H9 (cell line): ENCODE data around the gene THBS2. TPM values are rescaled to one million over a fixed set of nuclear protein-coding genes. Genes with fewer than 3 reads are reported as not detected.

Experiments
- DNase-seq: peaks from one replicate; pipeline ENCODE4 v3.0.0-alpha.2; 2017
- H2AFZ ChIP-seq: one replicate; pipeline ENCODE4 v1.6.1; 2013; ENCODE audit warnings: mild to moderate bottlenecking, low read length, control low read depth, moderate library complexity
- H2AK5ac ChIP-seq: 2 replicates; pipeline ENCODE4 v1.6.1; 2013; ENCODE audit warnings: low read length, control low read depth, mixed read lengths; ENCODE audit not compliant: insufficient read length
- H2BK120ac ChIP-seq: one replicate; pipeline ENCODE4 v1.6.1; 2013; ENCODE audit warnings: low read depth, mild to moderate bottlenecking, low read length, control low read depth, inconsistent platforms; ENCODE audit not compliant: poor library complexity, severe bottlenecking
- H2BK12ac ChIP-seq: 2 replicates; pipeline ENCODE4 v1.6.1; 2013; ENCODE audit warnings: low read length, control low read depth, mixed read lengths, low read depth; ENCODE audit not compliant: insufficient read length
- H2BK15ac ChIP-seq: 2 replicates; pipeline ENCODE4 v1.6.1; 2013; ENCODE audit warnings: low read depth, low read length, control low read depth
- H2BK20ac ChIP-seq: one replicate; pipeline ENCODE4 v1.6.1; 2013; ENCODE audit warnings: low read depth, mild to moderate bottlenecking, low read length, control low read depth, inconsistent platforms; ENCODE audit not compliant: poor library complexity, severe bottlenecking
- H2BK5ac ChIP-seq: 2 replicates; pipeline ENCODE4 v1.6.1; 2013; ENCODE audit warnings: low read length, control low read depth, mixed read lengths; ENCODE audit not compliant: insufficient read length
- H3K14ac ChIP-seq: 2 replicates; pipeline ENCODE4 v1.6.1; 2013; ENCODE audit warnings: low read length, control low read depth; ENCODE audit not compliant: insufficient read depth
- H3K18ac ChIP-seq: 2 replicates; pipeline ENCODE4 v1.6.1; 2013; ENCODE audit warnings: low read depth, mild to moderate bottlenecking, mixed read lengths, low read length, control low read depth; ENCODE audit not compliant: insufficient read length
- H3K23ac ChIP-seq: 2 replicates; pipeline ENCODE4 v1.6.1; 2013; ENCODE audit warnings: low read length, control low read depth, mixed read lengths, low read depth; ENCODE audit not compliant: insufficient read length
- H3K23me2 ChIP-seq: 2 replicates; pipeline ENCODE4 v1.6.1; 2013; ENCODE audit warnings: low read depth, mild to moderate bottlenecking, mixed read lengths, low read length, control low read depth; ENCODE audit not compliant: insufficient read length, poor library complexity, severe bottlenecking
- H3K27ac ChIP-seq: 2 replicates; pipeline ENCODE4 v1.5.1; 2013; ENCODE audit warnings: low read length, control low read depth, mixed read lengths, low read depth; ENCODE audit not compliant: insufficient read length
- H3K27me3 ChIP-seq: 2 replicates; pipeline ENCODE4 v1.6.1; 2013; ENCODE audit warnings: low read length, control low read depth, inconsistent platforms; ENCODE audit not compliant: insufficient read depth
- H3K4ac ChIP-seq: 2 replicates; pipeline ENCODE4 v1.6.1; 2013; ENCODE audit warnings: low read depth, mild to moderate bottlenecking, control low read depth, inconsistent platforms, low read length, moderate library complexity
- H3K4me1 ChIP-seq: 2 replicates; pipeline ENCODE4 v1.6.1; 2013; ENCODE audit warnings: low read length, control low read depth, inconsistent platforms; ENCODE audit not compliant: insufficient read depth
- H3K4me2 ChIP-seq: 2 replicates; pipeline ENCODE4 v1.6.1; 2013; ENCODE audit warnings: low read length, control low read depth, mixed read lengths; ENCODE audit not compliant: insufficient read length, insufficient read depth
- H3K56ac ChIP-seq: 2 replicates; pipeline ENCODE4 v1.6.1; 2013; ENCODE audit warnings: low read depth, mild to moderate bottlenecking, mixed read lengths, low read length, control low read depth; ENCODE audit not compliant: insufficient read length
- H3K79me1 ChIP-seq: 2 replicates; pipeline ENCODE4 v1.6.1; 2013; ENCODE audit warnings: low read depth, mild to moderate bottlenecking, moderate library complexity, low read length, control low read depth, inconsistent platforms; ENCODE audit not compliant: insufficient read depth, poor library complexity, severe bottlenecking
- H3K79me2 ChIP-seq: 2 replicates; pipeline ENCODE4 v1.6.1; 2013; ENCODE audit warnings: low read length, control low read depth, inconsistent platforms; ENCODE audit not compliant: insufficient read depth
- H3K9ac ChIP-seq: 2 replicates; pipeline ENCODE4 v1.6.1; 2013; ENCODE audit warnings: low read length, control low read depth, mixed read lengths; ENCODE audit not compliant: insufficient read length; ENCODE audit errors: extremely low read depth
- H3K9me3 ChIP-seq: one replicate; pipeline ENCODE4 v1.6.1; 2013; ENCODE audit warnings: low read depth, low read length, inconsistent platforms; ENCODE audit not compliant: control insufficient read depth
- H3T11ph ChIP-seq: one replicate; pipeline ENCODE4 v1.6.1; 2013; ENCODE audit warnings: mild to moderate bottlenecking, low read length, control low read depth, inconsistent platforms
- H4K20me1 ChIP-seq: one replicate; pipeline ENCODE4 v1.6.1; 2013; ENCODE audit not compliant: control insufficient read depth, insufficient read length, insufficient read depth
- H4K5ac ChIP-seq: 2 replicates; pipeline ENCODE4 v1.6.1; 2013; ENCODE audit warnings: low read depth, mild to moderate bottlenecking, mixed read lengths, low read length, control low read depth; ENCODE audit not compliant: insufficient read length
- H4K8ac ChIP-seq: replicated peaks from 2 replicates; pipeline ENCODE4 v1.6.1; 2013; ENCODE audit warnings: low read length, control low read depth, mixed read lengths, low read depth; ENCODE audit not compliant: insufficient read length
- H4K91ac ChIP-seq: 2 replicates; pipeline ENCODE4 v1.6.1; 2013; ENCODE audit warnings: low read depth, mild to moderate bottlenecking, moderate library complexity, mixed read lengths, low read length, control low read depth; ENCODE audit not compliant: insufficient read length
- H3K27ac Mint-ChIP-seq, 3 experiments: 2 replicates in 2 of 3; 3 replicates in 1 of 3; pipeline ENCODE4 v1.8.0; 2020 to 2021; ENCODE audit warnings: mixed read lengths in 3 of 3, mild to moderate bottlenecking in 1 of 3, moderate library complexity in 1 of 3
- H3K27me3 Mint-ChIP-seq: 2 replicates; pipeline ENCODE4 v1.8.0; 2021; ENCODE audit warnings: low read depth, mild to moderate bottlenecking, moderate library complexity, mixed read lengths
- H3K36me3 Mint-ChIP-seq, 3 experiments: 2 replicates in 2 of 3; 3 replicates in 1 of 3; pipeline ENCODE4 v1.8.0; 2020 to 2021; ENCODE audit warnings: low read depth in 3 of 3, mixed read lengths in 3 of 3; ENCODE audit not compliant: insufficient read depth in 1 of 3
- H3K4me1 Mint-ChIP-seq, 2 experiments: 2 replicates each; pipeline ENCODE4 v1.8.0; 2020; ENCODE audit warnings: mixed read lengths in 2 of 2
- H3K4me3 Mint-ChIP-seq, 2 experiments: 2 replicates in 1 of 2; 3 replicates in 1 of 2; pipeline ENCODE4 v1.8.0; 2020 to 2021; ENCODE audit warnings: mild to moderate bottlenecking in 2 of 2, mixed read lengths in 2 of 2, moderate library complexity in 1 of 2
- H3K9me3 Mint-ChIP-seq, 2 experiments: 2 replicates in 1 of 2; 3 replicates in 1 of 2; pipeline ENCODE4 v1.8.0; 2020; ENCODE audit warnings: mild to moderate bottlenecking in 2 of 2, mixed read lengths in 2 of 2, moderate library complexity in 1 of 2
- WGBS: extraction: QIAGEN DNeasy Blood & Tissue Kit; methylation state at CpG from one replicate; pipeline ENCODE4 v1.1.7; 2013; ENCODE audit warnings: missing lambda C conversion rate, low lambda C conversion rate, mixed read lengths; ENCODE audit not compliant: insufficient read length; ENCODE audit errors: extremely low coverage; 5-methylcytosine and 5-hydroxymethylcytosine counted together
- total RNA-seq: library from RNA; stranded (reverse); gene quantifications from 2 replicates; pipeline ENCODE4 v1.2.1, GENCODE V29; 2021
- TF ChIP-seq, protein P1 (sequence below): fragments of 200-600 bp; sonication (generic); conservative IDR thresholded peaks from 3 replicates; pipeline ENCODE4 v1.8.0; 2021; ENCODE audit warnings: antibody characterized with exemption, mild to moderate bottlenecking

THBS2 gene
- total RNA-seq, 1 experiment from 2014 or later: 14.7 TPM

- Histone ChIP-seq H2AFZ (no peak overlapping the region), H3T11ph (no peak overlapping the region), H4K5ac (no peak overlapping the region), H2AK5ac (no peak overlapping the region), H4K91ac (no peak overlapping the region), H3K27me3 (no peaks in the 10 kb centered on the region), H3K79me1 (no peaks in the 10 kb centered on the region), H2BK120ac (no peak overlapping the region), H3K14ac (no peak overlapping the region), H3K4me1 (no peaks in the 10 kb centered on the region; the same call in 1 of the 2 replicates), H3K9me3 (no peaks in the 10 kb centered on the region), H2BK15ac (no peak overlapping the region), H3K27ac (no peak overlapping the region), H3K79me2 (no peaks in the 10 kb centered on the region), H4K8ac (no peak overlapping the region), H3K23ac (no peak overlapping the region), H4K20me1 (no peaks in the 10 kb centered on the region), H3K18ac (no peak overlapping the region), H2BK5ac (no peak overlapping the region), H3K4me2 (no peak overlapping the region), H3K56ac (no peak overlapping the region), H3K9ac (no peak overlapping the region), H3K23me2 (no peaks in the 10 kb centered on the region), H3K4ac (no peak overlapping the region), H2BK20ac (no peak overlapping the region), H2BK12ac (no peak overlapping the region)
- WGBS: no CpG with 5 or more reads among the region's 55 CpGs
- Mint-ChIP-seq H3K27me3 (no peaks in the 10 kb centered on the region; the same call in 1 of the 2 replicates), H3K4me1 (no peaks in the 10 kb centered on the region), H3K27ac (no peak overlapping the region; a peak in 2 of 7 replicates), H3K9me3 (peaks cover 0 to 9% of the 10 kb centered on the region in 2 experiments; a peak in 4 of 5 replicates), H3K4me3 (no peak overlapping the region), H3K36me3 (peaks cover 44 to 62% (median 48%) of the 10 kb centered on the region in 3 experiments)
- TF ChIP-seq, protein P1, sequence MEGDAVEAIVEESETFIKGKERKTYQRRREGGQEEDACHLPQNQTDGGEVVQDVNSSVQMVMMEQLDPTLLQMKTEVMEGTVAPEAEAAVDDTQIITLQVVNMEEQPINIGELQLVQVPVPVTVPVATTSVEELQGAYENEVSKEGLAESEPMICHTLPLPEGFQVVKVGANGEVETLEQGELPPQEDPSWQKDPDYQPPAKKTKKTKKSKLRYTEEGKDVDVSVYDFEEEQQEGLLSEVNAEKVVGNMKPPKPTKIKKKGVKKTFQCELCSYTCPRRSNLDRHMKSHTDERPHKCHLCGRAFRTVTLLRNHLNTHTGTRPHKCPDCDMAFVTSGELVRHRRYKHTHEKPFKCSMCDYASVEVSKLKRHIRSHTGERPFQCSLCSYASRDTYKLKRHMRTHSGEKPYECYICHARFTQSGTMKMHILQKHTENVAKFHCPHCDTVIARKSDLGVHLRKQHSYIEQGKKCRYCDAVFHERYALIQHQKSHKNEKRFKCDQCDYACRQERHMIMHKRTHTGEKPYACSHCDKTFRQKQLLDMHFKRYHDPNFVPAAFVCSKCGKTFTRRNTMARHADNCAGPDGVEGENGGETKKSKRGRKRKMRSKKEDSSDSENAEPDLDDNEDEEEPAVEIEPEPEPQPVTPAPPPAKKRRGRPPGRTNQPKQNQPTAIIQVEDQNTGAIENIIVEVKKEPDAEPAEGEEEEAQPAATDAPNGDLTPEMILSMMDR: no peak
- no peak for DNase-seq
Observed at GRCh38 chr6:169231790-169232506, 21.7 kb downstream of the THBS2 start.
